Common myeloid progenitor, CD34-positive (primary cell): ENCODE results near the gene ADGRA1.
A peak's percentile ranks its signal among the peaks of the same experiment; 100 is the strongest.

Source experiments
- CTCF ChIA-PET: fragments of 350-600 bp; sonication (Branson Sonifier 250); formaldehyde crosslinking; loops from one replicate; lab custom pipeline; 2021; ENCODE audit warnings: antibody characterized with exemption; lab: Charles Lee
- POLR2A ChIA-PET: fragments of 350-600 bp; sonication (Branson Sonifier 250); formaldehyde crosslinking; loops from one replicate; lab custom pipeline; 2021; ENCODE audit warnings: antibody characterized with exemption; lab: Charles Lee
- DNase-seq, 3 donors: peaks; one replicate each; pipeline versions ENCODE4 v3.0.0 to v3.0.0-alpha.2; 2013
- H3K27ac ChIP-seq, 2 experiments: 1 replicate in 1 of 2; 2 replicates in 1 of 2; pipeline ENCODE4 v1.7.0; 2013; ENCODE audit warnings: inconsistent platforms in 2 of 2, low read length in 2 of 2, mild to moderate bottlenecking in 2 of 2, low read depth in 1 of 2, moderate library complexity in 1 of 2; ENCODE audit not compliant: severe bottlenecking in 2 of 2, insufficient read depth in 1 of 2, poor library complexity in 1 of 2
- H3K27me3 ChIP-seq, 5 experiments: replicated peaks in 2 of 5; 1 replicate in 3 of 5; 2 replicates in 2 of 5; pipeline versions ENCODE4 v1.6.1 to v1.7.0; 2013; ENCODE audit warnings: low read length in 4 of 5, mild to moderate bottlenecking in 2 of 5, moderate library complexity in 2 of 5, inconsistent platforms in 1 of 5; ENCODE audit not compliant: insufficient read depth in 5 of 5, control insufficient read depth in 4 of 5
- H3K36me3 ChIP-seq, 4 experiments: 1 replicate in 2 of 4; 2 replicates in 2 of 4; pipeline versions ENCODE4 v1.6.1 to v1.7.0; 2013; ENCODE audit warnings: low read length in 3 of 4, control low read depth in 1 of 4, mild to moderate bottlenecking in 1 of 4; ENCODE audit not compliant: control insufficient read depth in 4 of 4, insufficient read depth in 4 of 4
- H3K4me1 ChIP-seq, 4 experiments: 1 replicate in 3 of 4; 2 replicates in 1 of 4; pipeline versions ENCODE4 v1.6.1 to v1.7.1; 2013; ENCODE audit warnings: low read length in 3 of 4, mild to moderate bottlenecking in 3 of 4, control low read depth in 1 of 4, inconsistent platforms in 1 of 4, moderate library complexity in 1 of 4; ENCODE audit not compliant: control insufficient read depth in 4 of 4, insufficient read depth in 4 of 4; ENCODE audit errors: control extremely low read depth in 1 of 4
- H3K4me3 ChIP-seq, 7 experiments: 1 replicate in 4 of 7; 2 replicates in 3 of 7; pipeline versions ENCODE4 v1.5.1 to v1.7.0; 2013; ENCODE audit warnings: mild to moderate bottlenecking in 7 of 7, low read length in 6 of 7, moderate library complexity in 6 of 7, inconsistent platforms in 2 of 7, low read depth in 2 of 7, control low read depth in 1 of 7; ENCODE audit not compliant: insufficient read depth in 4 of 7, control insufficient read depth in 1 of 7; ENCODE audit errors: extremely low read depth in 1 of 7
- H3K9me3 ChIP-seq, 5 experiments: 1 replicate in 4 of 5; 2 replicates in 1 of 5; pipeline versions ENCODE4 v1.6.1 to v1.7.1; 2013; ENCODE audit warnings: low read length in 4 of 5, mild to moderate bottlenecking in 2 of 5, inconsistent platforms in 1 of 5, low read depth in 1 of 5, moderate library complexity in 1 of 5; ENCODE audit not compliant: control insufficient read depth in 4 of 5, insufficient read depth in 2 of 5; ENCODE audit errors: control extremely low read depth in 1 of 5
- WGBS: methylation state at CpG from one replicate; pipeline ENCODE4 v1.1.5; 2013; ENCODE audit not compliant: insufficient coverage; 5-methylcytosine and 5-hydroxymethylcytosine counted together

ADGRA1 gene

GRCh38 chr10:133100186-133100585, 12.5 kb downstream of the ADGRA1 start:
- Histone ChIP-seq H3K27ac (no peak overlapping the region), H3K4me1 (peaks cover 0 to 10% (median 5%) of the 10 kb centered on the region in 4 experiments), H3K9me3 (no peaks in the 10 kb centered on the region), H3K36me3 (no peaks in the 10 kb centered on the region), H3K4me3 (no peak overlapping the region), H3K27me3 (peaks cover 0 to 71% (median 7%) of the 10 kb centered on the region in 5 experiments)
- CTCF ChIA-PET: no interaction called here
- POLR2A ChIA-PET: no interaction called here
- DNase-seq: no peak
- 96% methylated on average over 24 of the region's 24 CpGs for WGBS

GRCh38 chr10:133100706-133101415, 13.1 kb downstream of the ADGRA1 start:
- 17% methylated on average over 33 of the region's 37 CpGs for WGBS
- H3K4me1 ChIP-seq: peaks cover 0 to 10% (median 5%) of the 10 kb centered on the region in 4 experiments
- POLR2A ChIA-PET: no interaction called here
- DNase-seq: peak in 2 of 3 donors; percentile 53 to 55
- no peaks in the 10 kb centered on the region for H3K9me3 ChIP-seq
- no peaks in the 10 kb centered on the region for H3K36me3 ChIP-seq
- peak overlapping the region in 1 of 7 experiments; percentile 38 for H3K4me3 ChIP-seq
- CTCF ChIA-PET: no interaction called here
- H3K27me3 ChIP-seq: peaks cover 0 to 77% (median 7%) of the 10 kb centered on the region in 5 experiments
- no peak overlapping the region for H3K27ac ChIP-seq

- Histone ChIP-seq H3K9me3 (peaks cover 0 to 5% (median under 1%) of the 10 kb centered on the region in 5 experiments), H3K4me3 (peak overlapping the region in 1 of 7 experiments; percentile 38), H3K36me3 (no peaks in the 10 kb centered on the region), H3K27me3 (peaks cover 0 to 80% (median 6%) of the 10 kb centered on the region in 5 experiments), H3K4me1 (peaks cover 0 to 10% (median 5%) of the 10 kb centered on the region in 4 experiments), H3K27ac (no peak overlapping the region)
- WGBS: 18% methylated on average over 16 of the region's 16 CpGs
- ChIA-PET CTCF (no interaction called here), POLR2A (no interaction called here)
- DNase-seq: no peak
These were observed 13.7 kb downstream of the ADGRA1 start for GRCh38 chr10:133101416-133101810.

- peaks cover 0 to 73% (median 2%) of the 10 kb centered on the region in 5 experiments for H3K27me3 ChIP-seq
These were observed 14.8 kb downstream of the ADGRA1 start for GRCh38 chr10:133102415-133103095.

GRCh38 chr10:133103311-133103910, 15.7 kb downstream of the ADGRA1 start:
- peaks cover 0 to 79% (median 2%) of the 10 kb centered on the region in 5 experiments for H3K27me3 ChIP-seq
- WGBS: 95% methylated on average over 17 of the region's 24 CpGs
- CTCF ChIA-PET: no interaction called here
- DNase-seq: no peak
- H3K4me3 ChIP-seq: no peak overlapping the region
- H3K36me3 ChIP-seq: no peaks in the 10 kb centered on the region
- peaks cover 0 to 20% (median 18%) of the 10 kb centered on the region in 5 experiments for H3K9me3 ChIP-seq
- POLR2A ChIA-PET: no interaction called here
- peaks cover 0 to 10% (median 5%) of the 10 kb centered on the region in 4 experiments for H3K4me1 ChIP-seq
- no peak overlapping the region for H3K27ac ChIP-seq

More at GRCh38 chr10:133102415-133103095, 14.8 kb downstream of the ADGRA1 start:
- H3K4me3 ChIP-seq: no peak overlapping the region
- ChIA-PET CTCF (no interaction called here), POLR2A (no interaction called here)
- H3K4me1 ChIP-seq: peaks cover 0 to 10% (median 5%) of the 10 kb centered on the region in 4 experiments
- H3K9me3 ChIP-seq: peaks cover 0 to 12% (median 9%) of the 10 kb centered on the region in 5 experiments
- no peaks in the 10 kb centered on the region for H3K36me3 ChIP-seq
- 94% methylated on average over 24 of the region's 29 CpGs for WGBS
- DNase-seq: no peak
- no peak overlapping the region for H3K27ac ChIP-seq

GRCh38 chr10:133104068-133104962, 16.6 kb downstream of the ADGRA1 start:
- CTCF ChIA-PET: no interaction called here
- Histone ChIP-seq H3K36me3 (no peaks in the 10 kb centered on the region), H3K27me3 (peaks cover 0 to 82% (median 2%) of the 10 kb centered on the region in 5 experiments), H3K4me1 (peaks cover 0 to 10% (median 5%) of the 10 kb centered on the region in 4 experiments), H3K4me3 (no peak overlapping the region), H3K27ac (no peak overlapping the region), H3K9me3 (peaks cover 0 to 29% (median 24%) of the 10 kb centered on the region in 5 experiments)
- POLR2A ChIA-PET: no interaction called here
- no peak for DNase-seq
- 48% methylated on average over 30 of the region's 40 CpGs for WGBS
